Mesothelial cell of epicardium (in vitro differentiated cells): ENCODE data around the gene CCDC169. TPM values are rescaled to one million over a fixed set of nuclear protein-coding genes. Genes with fewer than 3 reads are reported as not detected.

ENCODE experiments used
- DNase-seq, 2 experiments: peaks; one replicate each; pipeline ENCODE4 v3.0.0; 2021; ENCODE audit warnings: low spot score in 2 of 2; ENCODE audit not compliant: unreplicated experiment in 2 of 2
- H3K27ac Mint-ChIP-seq: 2 replicates; pipeline ENCODE4 v1.8.0; 2021; ENCODE audit warnings: mixed read lengths
- H3K27me3 Mint-ChIP-seq: 2 replicates; pipeline ENCODE4 v1.8.0; 2021; ENCODE audit warnings: low read depth, mixed read lengths
- H3K36me3 Mint-ChIP-seq: 2 replicates; pipeline ENCODE4 v1.8.0; 2021; ENCODE audit warnings: mixed read lengths
- H3K4me1 Mint-ChIP-seq: 2 replicates; pipeline ENCODE4 v1.8.0; 2021; ENCODE audit warnings: mixed read lengths
- H3K4me3 Mint-ChIP-seq: 2 replicates; pipeline ENCODE4 v1.8.0; 2021; ENCODE audit warnings: mild to moderate bottlenecking, moderate library complexity, mixed read lengths
- H3K9me3 Mint-ChIP-seq: 2 replicates; pipeline ENCODE4 v1.8.0; 2021; ENCODE audit warnings: mixed read lengths
- total RNA-seq: library from RNA; stranded (reverse); gene quantifications from 3 replicates; pipeline ENCODE4 v1.2.1, GENCODE V29; 2021
- TF ChIP-seq, protein P1 (sequence below): fragments of 200-600 bp; sonication (generic); IDR thresholded peaks from one replicate; pipeline ENCODE4 v1.5.0; 2021; ENCODE audit warnings: antibody characterized with exemption; ENCODE audit not compliant: unreplicated experiment

CCDC169 gene
- total RNA-seq, 1 donor from 2014 or later = 5.3 TPM

DNA sequence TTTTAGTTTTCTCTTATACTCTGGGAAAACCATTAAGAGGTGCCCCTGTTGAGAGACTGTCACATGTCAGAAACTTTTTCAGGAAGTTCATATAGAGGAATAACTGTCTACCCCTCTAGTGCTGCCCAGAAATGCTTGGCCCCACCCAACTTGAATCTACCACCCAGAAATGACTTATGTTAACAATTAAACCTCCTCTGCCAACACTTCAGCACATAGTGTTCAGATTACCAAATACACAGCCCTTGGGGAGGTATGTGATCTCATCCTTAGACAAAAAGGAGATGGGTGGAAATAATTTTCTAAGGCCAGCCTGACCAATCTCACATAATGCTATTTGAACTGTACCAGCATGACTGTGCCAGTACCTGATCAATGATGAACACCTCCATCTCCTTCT lies 35.6 kb downstream of the CCDC169 start:
- Mint-ChIP-seq H3K4me3 (no peak overlapping the region), H3K9me3 (peaks cover 5% of the 10 kb centered on the region), H3K36me3 (no peaks in the 10 kb centered on the region), H3K27ac (no peak overlapping the region), H3K4me1 (no peaks in the 10 kb centered on the region), H3K27me3 (peaks cover 2% of the 10 kb centered on the region)
- TF ChIP-seq, protein P1, sequence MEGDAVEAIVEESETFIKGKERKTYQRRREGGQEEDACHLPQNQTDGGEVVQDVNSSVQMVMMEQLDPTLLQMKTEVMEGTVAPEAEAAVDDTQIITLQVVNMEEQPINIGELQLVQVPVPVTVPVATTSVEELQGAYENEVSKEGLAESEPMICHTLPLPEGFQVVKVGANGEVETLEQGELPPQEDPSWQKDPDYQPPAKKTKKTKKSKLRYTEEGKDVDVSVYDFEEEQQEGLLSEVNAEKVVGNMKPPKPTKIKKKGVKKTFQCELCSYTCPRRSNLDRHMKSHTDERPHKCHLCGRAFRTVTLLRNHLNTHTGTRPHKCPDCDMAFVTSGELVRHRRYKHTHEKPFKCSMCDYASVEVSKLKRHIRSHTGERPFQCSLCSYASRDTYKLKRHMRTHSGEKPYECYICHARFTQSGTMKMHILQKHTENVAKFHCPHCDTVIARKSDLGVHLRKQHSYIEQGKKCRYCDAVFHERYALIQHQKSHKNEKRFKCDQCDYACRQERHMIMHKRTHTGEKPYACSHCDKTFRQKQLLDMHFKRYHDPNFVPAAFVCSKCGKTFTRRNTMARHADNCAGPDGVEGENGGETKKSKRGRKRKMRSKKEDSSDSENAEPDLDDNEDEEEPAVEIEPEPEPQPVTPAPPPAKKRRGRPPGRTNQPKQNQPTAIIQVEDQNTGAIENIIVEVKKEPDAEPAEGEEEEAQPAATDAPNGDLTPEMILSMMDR = no peak
- DNase-seq = no peak

DNA sequence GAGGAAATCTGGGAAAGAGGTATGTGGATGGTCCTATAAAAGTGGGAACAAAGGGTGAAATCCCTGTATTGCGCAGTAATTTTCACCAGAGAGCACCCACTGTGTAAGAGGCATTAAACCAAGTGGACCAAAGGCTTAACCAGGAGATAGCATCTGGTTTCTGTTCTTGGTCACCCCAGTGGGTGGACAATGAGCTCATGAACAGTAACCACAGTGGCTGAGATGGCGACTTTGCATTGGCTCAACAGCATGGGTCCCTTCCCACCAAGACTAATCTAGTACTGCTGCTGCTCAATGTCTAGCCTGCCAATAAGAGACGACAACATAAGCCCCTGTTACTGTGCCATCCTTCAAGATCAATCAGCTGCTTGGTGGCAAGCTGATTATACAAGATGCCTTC lies 36.6 kb downstream of the CCDC169 start:
- H3K9me3 Mint-ChIP-seq = no peaks in the 10 kb centered on the region
- TF ChIP-seq, protein P1 = no peak
- DNase-seq = no peak
- no peaks in the 10 kb centered on the region for H3K36me3 Mint-ChIP-seq
- H3K27ac Mint-ChIP-seq = no peak overlapping the region
- H3K4me3 Mint-ChIP-seq = no peak overlapping the region
- peaks cover 2% of the 10 kb centered on the region for H3K27me3 Mint-ChIP-seq
- H3K4me1 Mint-ChIP-seq = no peaks in the 10 kb centered on the region

DNA sequence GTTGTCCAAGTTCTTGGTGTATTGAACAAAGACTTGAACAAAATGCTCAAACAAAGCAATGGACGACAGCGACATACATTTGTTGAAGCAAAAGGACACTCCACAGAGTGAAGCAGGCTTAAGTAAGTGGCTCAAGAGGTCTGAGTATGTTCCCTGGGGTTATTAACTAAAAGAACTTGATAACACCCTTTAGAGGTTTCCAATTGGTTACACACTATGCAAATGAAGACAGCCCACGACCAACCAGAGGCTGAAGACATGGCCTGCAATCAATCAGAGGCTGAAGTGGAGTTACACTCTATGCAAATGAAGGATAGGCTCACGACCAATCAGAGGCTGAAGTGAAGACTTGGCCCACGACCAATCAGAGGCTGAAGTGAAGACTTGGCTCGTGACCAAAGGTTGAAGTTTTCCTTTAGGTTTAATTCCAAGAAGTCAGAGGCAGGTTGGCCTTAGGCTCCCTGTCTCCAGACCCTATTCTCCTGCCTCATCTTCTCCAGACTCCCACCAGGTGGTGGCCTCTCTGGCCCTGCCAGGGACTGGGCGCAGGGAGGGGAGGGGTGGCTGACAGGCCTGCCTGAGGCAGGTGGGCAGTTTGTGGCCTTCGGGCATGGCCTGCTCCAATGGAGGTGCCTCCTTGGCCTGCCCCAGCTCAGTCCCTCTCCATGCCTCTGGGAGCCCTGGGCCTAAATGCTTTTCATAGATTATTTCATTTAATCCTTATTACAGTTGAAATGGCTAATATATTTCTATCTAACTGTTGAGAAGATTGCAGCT lies 38.1 kb downstream of the CCDC169 start:
- peaks cover 2% of the 10 kb centered on the region for H3K27me3 Mint-ChIP-seq
- TF ChIP-seq, protein P1 = no peak
- H3K4me1 Mint-ChIP-seq = no peaks in the 10 kb centered on the region
- H3K36me3 Mint-ChIP-seq = no peaks in the 10 kb centered on the region
- DNase-seq = no peak
- no peaks in the 10 kb centered on the region for H3K9me3 Mint-ChIP-seq
- no peak overlapping the region for H3K27ac Mint-ChIP-seq
- no peak overlapping the region for H3K4me3 Mint-ChIP-seq

DNA sequence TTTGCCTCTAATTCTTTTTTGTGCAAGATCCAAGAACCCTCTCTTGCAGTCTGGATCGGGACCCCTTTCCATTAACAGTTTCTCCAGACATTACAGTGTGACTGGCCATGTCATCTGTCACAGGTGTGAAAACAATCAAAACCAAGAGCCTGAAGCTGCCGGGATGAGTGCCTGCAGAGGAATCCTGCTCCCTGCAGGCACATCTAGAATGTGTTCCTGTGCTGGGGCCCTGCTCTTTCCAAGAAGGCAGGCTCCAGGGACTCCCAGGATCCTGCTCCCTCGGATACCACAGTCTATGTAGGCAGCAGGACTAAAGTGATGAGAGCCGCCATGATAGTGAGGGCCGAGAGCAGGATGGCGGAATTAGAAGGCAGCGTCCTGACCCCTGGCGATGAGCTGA lies 38.8 kb downstream of the CCDC169 start:
- Mint-ChIP-seq H3K36me3 (no peaks in the 10 kb centered on the region), H3K27me3 (peaks cover 2% of the 10 kb centered on the region), H3K9me3 (no peaks in the 10 kb centered on the region), H3K4me3 (no peak overlapping the region), H3K4me1 (no peaks in the 10 kb centered on the region), H3K27ac (no peak overlapping the region)
- TF ChIP-seq, protein P1 = no peak
- DNase-seq = no peak

DNA sequence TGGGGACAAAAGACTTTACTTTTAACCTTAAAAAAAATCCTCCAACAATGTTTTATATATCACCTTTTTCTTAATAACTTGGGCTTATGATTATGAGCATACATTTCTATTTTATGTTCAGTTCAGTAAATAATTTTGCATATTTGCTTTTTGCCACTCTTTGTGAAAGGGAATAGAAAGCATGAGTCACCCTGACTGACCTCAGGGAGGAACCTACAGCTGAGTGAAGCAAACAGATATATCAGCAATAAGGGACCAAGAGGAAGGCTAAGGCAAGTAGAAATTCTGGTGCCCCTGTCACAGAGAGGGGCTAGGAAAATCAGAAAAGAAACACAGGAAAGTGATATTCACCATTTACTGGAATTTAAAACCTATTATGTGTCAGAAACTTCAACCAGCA lies 46.1 kb downstream of the CCDC169 start:
- DNase-seq = no peak
- H3K9me3 Mint-ChIP-seq = peaks cover 13% of the 10 kb centered on the region

More for the DNA sequence above, 46.1 kb downstream of the CCDC169 start:
- no peaks in the 10 kb centered on the region for H3K27me3 Mint-ChIP-seq
- TF ChIP-seq, protein P1 = no peak
- peaks cover 4% of the 10 kb centered on the region for H3K4me1 Mint-ChIP-seq
- H3K27ac Mint-ChIP-seq = no peak overlapping the region
- H3K4me3 Mint-ChIP-seq = no peak overlapping the region
- H3K36me3 Mint-ChIP-seq = peaks cover 11% of the 10 kb centered on the region
